Endothelial cell of umbilical vein (primary cell): Measurements from ENCODE around the gene CAPN2. TPM values are rescaled to one million over a fixed set of nuclear protein-coding genes. Genes with fewer than 3 reads are reported as not detected.

Source experiments
- BruUV-seq: library from RNA; stranded (reverse); fragments of 400-500 nt; replicated peaks from 2 replicates; lab custom pipeline; 2021; lab: Mats Ljungman, UMichigan
- CTCF ChIA-PET: fragments of 300-600, 350-600 bp; sonication (Branson Sonifier 250); formaldehyde crosslinking; loops from one replicate; lab custom pipeline; 2021; ENCODE audit warnings: antibody characterized with exemption, inconsistent platforms; lab: Charles Lee
- POLR2A ChIA-PET: fragments of 300-600, 350-600 bp; sonication (Branson Sonifier 250); formaldehyde crosslinking; loops from one replicate; lab custom pipeline; 2021; ENCODE audit warnings: antibody characterized with exemption, inconsistent platforms; lab: Charles Lee
- DNase-seq: peaks from one replicate; pipeline ENCODE4 v3.0.0-alpha.2; 2011; ENCODE audit warnings: low read depth, low spot score
- FAIRE-seq: peaks from 2 replicates; lab custom pipeline; 2011; peaks lifted over from hg19 to GRCh38; lab: Jason Lieb, UNC
- H2AFZ ChIP-seq: 2 replicates; pipeline ENCODE4 v1.6.0; 2012; ENCODE audit warnings: low read depth, low read length, control low read depth, inconsistent platforms
- H3K27ac ChIP-seq: 2 replicates; pipeline ENCODE4 v1.5.1; 2011; ENCODE audit warnings: low read depth, mild to moderate bottlenecking, control low read depth, low read length, moderate library complexity; ENCODE audit not compliant: insufficient read depth
- H3K27me3 ChIP-seq, 2 experiments: 2 replicates each; pipeline versions ENCODE4 v1.6.0 to v1.6.1; 2011; ENCODE audit warnings: low read length in 2 of 2, mixed read lengths in 1 of 2; ENCODE audit not compliant: control insufficient read depth in 2 of 2, insufficient read depth in 2 of 2
- H3K36me3 ChIP-seq, 2 experiments: 2 replicates in 1 of 2; 3 replicates in 1 of 2; pipeline ENCODE4 v1.5.1; 2011; ENCODE audit warnings: low read length in 2 of 2, mild to moderate bottlenecking in 1 of 2, moderate library complexity in 1 of 2; ENCODE audit not compliant: control insufficient read depth in 2 of 2, insufficient read depth in 2 of 2; ENCODE audit errors: extremely low read depth in 1 of 2
- H3K4me1 ChIP-seq: 3 replicates; pipeline ENCODE4 v1.5.1; 2011; ENCODE audit warnings: mild to moderate bottlenecking, low read length; ENCODE audit not compliant: control insufficient read depth, insufficient read depth; ENCODE audit errors: extremely low read depth
- H3K4me2 ChIP-seq: 2 replicates; pipeline ENCODE4 v1.6.1; 2011; ENCODE audit warnings: low read length, control low read depth, mixed read lengths; ENCODE audit not compliant: insufficient read depth
- H3K4me3 ChIP-seq, 3 experiments: fragments of 200-600 bp in 1 of 3; sonication (generic), shearing (Covaris generic) in 1 of 3; replicated peaks in 1 of 3; 2 replicates each; pipeline ENCODE4 v1.5.1; 2011 to 2016; ENCODE audit warnings: control low read depth in 3 of 3, low read length in 3 of 3, mild to moderate bottlenecking in 2 of 3, inconsistent platforms in 1 of 3, low read depth in 1 of 3, moderate library complexity in 1 of 3; ENCODE audit not compliant: insufficient read depth in 1 of 3
- H3K79me2 ChIP-seq: 2 replicates; pipeline ENCODE4 v1.6.0; 2012; ENCODE audit warnings: low read length, inconsistent platforms; ENCODE audit not compliant: control insufficient read depth, insufficient read depth
- H3K9ac ChIP-seq: replicated peaks from 2 replicates; pipeline ENCODE3; 2011; ENCODE audit warnings: low read length, control low read depth; ENCODE audit not compliant: insufficient read depth; ENCODE audit errors: extremely low read depth
- H3K9me1 ChIP-seq: replicated peaks from 3 replicates; pipeline ENCODE4 v1.6.0; 2011; ENCODE audit warnings: mild to moderate bottlenecking, low read length; ENCODE audit not compliant: control insufficient read depth, insufficient read depth; ENCODE audit errors: extremely low read depth
- H3K9me3 ChIP-seq: replicated peaks from 2 replicates; pipeline ENCODE4 v1.5.1; 2012; ENCODE audit warnings: low read length, inconsistent platforms; ENCODE audit not compliant: control insufficient read depth, insufficient read depth
- H4K20me1 ChIP-seq: replicated peaks from 2 replicates; pipeline ENCODE3; 2011; ENCODE audit warnings: mild to moderate bottlenecking, low read length; ENCODE audit not compliant: control insufficient read depth, insufficient read depth; ENCODE audit errors: extremely low read depth
- CTCF ChIP-seq, 2 donors: IDR thresholded peaks; 1 replicate in 1 of 2; 2 replicates in 1 of 2; pipeline ENCODE4 v1.5.1; 2011; ENCODE audit warnings: low read length in 2 of 2, mild to moderate bottlenecking in 2 of 2, moderate library complexity in 2 of 2, control low read depth in 1 of 2, inconsistent platforms in 1 of 2, low read depth in 1 of 2; ENCODE audit not compliant: insufficient read depth in 1 of 2; ENCODE audit errors: extremely low read depth in 1 of 2
- EZH2 ChIP-seq: IDR thresholded peaks from 2 replicates; pipeline ENCODE4 v1.6.1; 2012; ENCODE audit warnings: borderline replicate concordance, low read depth, mild to moderate bottlenecking, moderate library complexity, low read length, inconsistent platforms; ENCODE audit not compliant: severe bottlenecking
- FOS ChIP-seq: IDR thresholded peaks from 2 replicates; pipeline ENCODE4 v1.6.1; 2011; ENCODE audit warnings: mild to moderate bottlenecking, low read length, moderate library complexity, borderline replicate concordance; ENCODE audit not compliant: insufficient read depth
- GATA2 ChIP-seq: IDR thresholded peaks from 2 replicates; pipeline ENCODE4 v1.7.0; 2011; ENCODE audit warnings: low read depth, mild to moderate bottlenecking, moderate library complexity, mixed read lengths, low read length; ENCODE audit not compliant: insufficient read length, insufficient read depth
- JUN ChIP-seq: IDR thresholded peaks from 2 replicates; pipeline ENCODE4 v1.6.1; 2011; ENCODE audit warnings: borderline replicate concordance, low read depth; ENCODE audit not compliant: insufficient read length, insufficient read depth
- MYC ChIP-seq: IDR thresholded peaks from one replicate; pipeline ENCODE4 v1.6.1; 2011; ENCODE audit warnings: mild to moderate bottlenecking, low read depth, low read length
- POLR2A ChIP-seq: IDR thresholded peaks from 2 replicates; pipeline ENCODE4 v1.6.1; 2012; ENCODE audit warnings: low read depth, mild to moderate bottlenecking, control low read depth, low read length
- POLR2AphosphoS5 ChIP-seq: IDR thresholded peaks from 2 replicates; pipeline ENCODE4 v1.6.1; 2012; ENCODE audit warnings: low read depth, mild to moderate bottlenecking, control low read depth, low read length, moderate library complexity; ENCODE audit not compliant: insufficient read depth
- dilution Hi-C: fragments of 300-500 bp; cut with MboI; formaldehyde crosslinking; loops from one replicate; pipeline ENCODE4 v1.15.0; 2019; ENCODE audit warnings: low sequenced_read_pairs; ENCODE audit not compliant: extremely low pct_ligation_motif_present
- intact Hi-C: fragments of 100-400 bp; cut with micrococcal nuclease; formaldehyde crosslinking; loops from one replicate; pipeline ENCODE4 v1.10.0; 2022
- polyA plus RNA-seq, 4 experiments: library from polyadenylated mRNA; depleted of rRNA in 3 of 4; stranded (reverse) in 3 of 4; unstranded in 1 of 4; fragments of >200 nt; gene quantifications; 2 replicates each; pipeline versions ENCODE4 v1.2.1 to v1.2.3, GENCODE V29; 2011 to 2012; ENCODE audit warnings: missing spikeins in 1 of 4
- total RNA-seq: library from RNA; stranded (reverse); gene quantifications from 2 replicates; pipeline ENCODE4 v1.2.3, GENCODE V29; 2021
- TF ChIP-seq, protein P1 (sequence below): IDR thresholded peaks from 2 replicates; pipeline ENCODE4 v1.6.1; 2011; ENCODE audit not compliant: insufficient read depth, insufficient read length

Gene CAPN2
- total and polyA plus RNA-seq, 2 donors (not counting 3 experiments of a cell fraction or from before 2014, with no cell fraction given): 110 to 420 TPM

DNA sequence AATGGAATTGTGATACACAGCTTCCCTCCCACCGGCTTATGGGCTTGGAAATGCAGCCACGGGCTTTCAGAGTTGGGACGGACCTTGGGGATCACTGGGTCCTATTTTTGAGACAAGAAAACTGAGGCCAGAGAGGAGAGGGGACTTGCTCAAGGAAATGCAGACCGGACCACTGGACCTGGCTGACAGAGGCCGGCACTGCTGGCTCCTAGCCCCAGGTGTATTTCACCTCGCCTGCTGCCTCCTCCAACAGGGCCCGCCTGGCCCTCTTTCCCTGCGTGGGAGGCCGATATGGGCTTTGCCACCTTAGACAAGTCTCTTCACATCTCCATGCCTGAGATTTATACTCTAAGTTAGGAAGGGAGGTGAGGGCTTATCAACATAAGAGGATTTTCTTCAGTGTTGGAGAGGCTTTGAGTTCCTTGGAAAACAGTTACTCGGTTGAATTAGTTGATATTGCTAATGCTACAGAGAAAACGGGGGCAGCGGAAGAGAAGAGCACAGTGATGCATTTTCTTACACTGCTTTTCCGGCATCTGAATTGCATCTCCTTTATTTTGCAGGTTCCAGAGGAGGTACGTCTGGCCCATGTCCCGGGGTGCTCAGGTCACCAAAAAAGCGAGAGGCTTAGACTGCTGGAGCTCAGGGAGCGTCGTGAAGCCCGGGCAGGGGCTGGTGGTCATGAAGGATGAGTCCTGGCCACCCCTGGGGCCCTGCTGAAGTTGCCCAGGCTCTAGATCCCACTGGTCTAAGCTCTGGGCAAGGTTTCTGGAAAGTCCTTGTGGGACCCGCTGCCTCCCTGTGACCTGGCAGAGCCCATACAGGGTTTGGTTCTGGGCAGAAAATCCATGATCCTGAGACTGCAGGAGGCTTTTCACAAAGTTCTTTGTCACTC lies 44.7 kb downstream of the CAPN2 start:
- Histone ChIP-seq H2AFZ (no peak overlapping the region), H3K27me3 (no peaks in the 10 kb centered on the region), H3K4me3 (no peak overlapping the region), H3K4me1 (no peaks in the 10 kb centered on the region), H3K36me3 (peaks cover 15 to 51% of the 10 kb centered on the region in 2 experiments), H3K79me2 (peaks cover 2% of the 10 kb centered on the region), H3K4me2 (no peak overlapping the region), H3K9ac (no peak overlapping the region), H4K20me1 (no peaks in the 10 kb centered on the region), H3K9me3 (no peaks in the 10 kb centered on the region), H3K27ac (no peak overlapping the region), H3K9me1 (no peaks in the 10 kb centered on the region)
- ChIA-PET CTCF (interaction anchor here (0.9 to 2.5 kb wide), 3 partner anchors 8 to 49 kb away, joined by 3 to 9 read pairs (median 4); no protein-coding TSS in a partner anchor), POLR2A (no interaction called here)
- no peak for TF ChIP-seq FOS
- TF ChIP-seq, protein P1, sequence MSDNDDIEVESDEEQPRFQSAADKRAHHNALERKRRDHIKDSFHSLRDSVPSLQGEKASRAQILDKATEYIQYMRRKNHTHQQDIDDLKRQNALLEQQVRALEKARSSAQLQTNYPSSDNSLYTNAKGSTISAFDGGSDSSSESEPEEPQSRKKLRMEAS: no peak
- TF ChIP-seq POLR2AphosphoS5: no peak
- TF ChIP-seq JUN: no peak
- TF ChIP-seq GATA2: no peak
- TF ChIP-seq CTCF (IDR thresholded peaks at IDR 0.05; ENCODE audit: extremely low read depth in 1 of 2, insufficient read depth in 1 of 2, low read depth in 1 of 2, low read length in 2 of 2): no peak
- no peak for TF ChIP-seq EZH2
- no peak for TF ChIP-seq POLR2A
- TF ChIP-seq MYC: no peak
- FAIRE-seq: no peak
- DNase-seq: no peak
- dilution Hi-C loops (no loop called here), intact Hi-C loops (no loop called here)
- no TSS peak for BruUV-seq
